PC-3 (cell line): ENCODE data around the gene GNAI2. TPM values are rescaled to one million over a fixed set of nuclear protein-coding genes. Genes with fewer than 3 reads are reported as not detected.
A peak's percentile ranks its signal among the peaks of the same experiment; 100 is the strongest.

ENCODE experiments used
- ATAC-seq: fragments of 200-7000 bp; cut with Tn5 transposase; 2 replicates; pipeline ENCODE4 v1.9.1; 2020; ENCODE audit warnings: mild to moderate bottlenecking, moderate library complexity
- BruUV-seq: library from RNA; stranded (reverse); fragments of 400-500 nt; replicated peaks from 2 replicates; lab custom pipeline; 2021; lab: Mats Ljungman, UMichigan
- CTCF ChIA-PET: fragments of 300-600 bp; sonication (Branson Sonifier 250); formaldehyde crosslinking; loops from one replicate; lab custom pipeline; 2022; ENCODE audit warnings: antibody characterized with exemption; lab: Charles Lee
- POLR2A ChIA-PET: fragments of 300-600 bp; sonication (Branson Sonifier 250); formaldehyde crosslinking; loops from one replicate; lab custom pipeline; 2022; ENCODE audit warnings: antibody characterized with exemption; ENCODE audit not compliant: unreplicated experiment; lab: Charles Lee
- DNase-seq: peaks from one replicate; pipeline ENCODE4 v3.0.0-alpha.2; 2015
- H2AFZ ChIP-seq: fragments of 300-600 bp; sonication (generic); 2 replicates; pipeline ENCODE4 v1.6.0; 2016; ENCODE audit warnings: antibody characterized with exemption, low read length
- H3F3A ChIP-seq: fragments of 300-600 bp; sonication (generic); one replicate; pipeline ENCODE4 v1.6.0; 2017; ENCODE audit warnings: antibody characterized with exemption, low read length, control low read depth, mild to moderate bottlenecking; ENCODE audit not compliant: unreplicated experiment
- H3K27ac ChIP-seq: fragments of 300-600 bp; sonication (generic); 2 replicates; pipeline ENCODE4 v1.5.1; 2016; ENCODE audit warnings: mild to moderate bottlenecking, low read length
- H3K27me3 ChIP-seq: fragments of 300-600 bp; sonication (generic); 2 replicates; pipeline ENCODE4 v1.6.1; 2016; ENCODE audit warnings: low read length, mixed read lengths
- H3K36me3 ChIP-seq: fragments of 300-600 bp; sonication (generic); 2 replicates; pipeline ENCODE4 v1.6.1; 2016; ENCODE audit warnings: low read depth, mixed run types, low read length, mixed read lengths
- H3K4me1 ChIP-seq: fragments of 300-600 bp; sonication (generic); 2 replicates; pipeline ENCODE4 v1.5.1; 2016; ENCODE audit warnings: low read length; ENCODE audit not compliant: insufficient read depth
- H3K4me2 ChIP-seq: fragments of 300-600 bp; sonication (generic); 2 replicates; pipeline ENCODE4 v1.6.0; 2016; ENCODE audit warnings: low read length
- H3K4me3 ChIP-seq: fragments of 300-600 bp; sonication (generic); 2 replicates; pipeline ENCODE4 v1.5.1; 2016; ENCODE audit warnings: mild to moderate bottlenecking, low read length, mixed read lengths
- H3K79me2 ChIP-seq: fragments of 300-600 bp; sonication (generic); 2 replicates; pipeline ENCODE4 v1.6.1; 2017; ENCODE audit warnings: low read length, mixed read lengths
- H3K9ac ChIP-seq: fragments of 300-600 bp; sonication (generic); 2 replicates; pipeline ENCODE4 v1.6.0; 2016; ENCODE audit warnings: mild to moderate bottlenecking, low read length
- H3K9me2 ChIP-seq: fragments of 300-600 bp; sonication (generic); replicated peaks from 2 replicates; pipeline ENCODE4 v1.6.1; 2016; ENCODE audit warnings: mixed run types, low read length, mixed read lengths
- H3K9me3 ChIP-seq: fragments of 300-600 bp; sonication (generic); 2 replicates; pipeline ENCODE4 v1.6.1; 2016; ENCODE audit warnings: low read length, mixed read lengths
- H4K20me1 ChIP-seq: fragments of 300-600 bp; sonication (generic); 2 replicates; pipeline ENCODE4 v1.6.1; 2016; ENCODE audit warnings: low read length, mixed read lengths
- CTCF ChIP-seq: fragments of 300-600 bp; sonication (generic); conservative IDR thresholded peaks from 2 replicates; pipeline ENCODE4 v1.5.1; 2017; ENCODE audit warnings: antibody characterized with exemption, low read depth, mild to moderate bottlenecking, low read length
- EZH2 ChIP-seq: fragments of 300-600 bp; sonication (generic); IDR thresholded peaks from one replicate; pipeline ENCODE4 v1.6.1; 2017; ENCODE audit warnings: antibody characterized with exemption, mild to moderate bottlenecking, low read length; ENCODE audit not compliant: unreplicated experiment
- EZH2phosphoT487 ChIP-seq: fragments of 300-600 bp; sonication (generic); IDR thresholded peaks from 2 replicates; pipeline ENCODE4 v1.6.1; 2018; ENCODE audit warnings: mild to moderate bottlenecking, antibody characterized with exemption, low read length, borderline replicate concordance
- intact Hi-C: fragments of 100-400 bp; cut with micrococcal nuclease; formaldehyde crosslinking; loops from 2 replicates; pipeline ENCODE4 v1.9.0; 2023
- total RNA-seq: library from RNA; depleted of rRNA; stranded (reverse); fragments of >200 nt; gene quantifications from 2 replicates; pipeline ENCODE4 v1.2.3, GENCODE V29; 2014

GNAI2 gene
- total RNA-seq, 1 experiment from 2014 or later, result 221 TPM

- Histone ChIP-seq H3F3A (no peaks in the 10 kb centered on the region), H3K27me3 (no peaks in the 10 kb centered on the region), H3K27ac (no peak overlapping the region), H3K9ac (no peak overlapping the region), H3K9me2 (no peaks in the 10 kb centered on the region), H4K20me1 (no peaks in the 10 kb centered on the region), H2AFZ (no peak overlapping the region), H3K4me3 (no peak overlapping the region), H3K36me3 (no peaks in the 10 kb centered on the region; the same call in 1 of the 2 replicates), H3K4me1 (peaks cover 33% of the 10 kb centered on the region), H3K4me2 (no peak overlapping the region), H3K79me2 (no peaks in the 10 kb centered on the region), H3K9me3 (no peaks in the 10 kb centered on the region)
- intact Hi-C loops, result no loop called here
- POLR2A ChIA-PET, result no interaction called here
- CTCF ChIA-PET, result no interaction called here
- TF ChIP-seq CTCF (no peak), EZH2phosphoT487 (no peak), EZH2 (no peak)
- no TSS peak for BruUV-seq
- no peak for ATAC-seq
- no peak for DNase-seq
These were observed 26.8 kb downstream of the GNAI2 start for GRCh38 chr3:50262778-50263177.

- intact Hi-C loops, result no loop called here
- peak overlapping the region; percentile 52; the same call in 1 of the 2 replicates for H3K27ac ChIP-seq
- POLR2A ChIA-PET, result no interaction called here
These were observed 27.7 kb downstream of the GNAI2 start for GRCh38 chr3:50263478-50264382.

More at GRCh38 chr3:50263478-50264382, 27.7 kb downstream of the GNAI2 start:
- ATAC-seq, result no peak
- H3F3A ChIP-seq, result no peaks in the 10 kb centered on the region
- H3K36me3 ChIP-seq, result no peaks in the 10 kb centered on the region
- H3K9me2 ChIP-seq, result no peaks in the 10 kb centered on the region
- H3K4me1 ChIP-seq, result peaks cover 38% of the 10 kb centered on the region
- H3K9ac ChIP-seq, result 0 out of 2 replicates have a peak overlapping the region, but pooled peaks have one; percentile 4
- no TSS peak for BruUV-seq
- no peaks in the 10 kb centered on the region for H3K27me3 ChIP-seq
- no peaks in the 10 kb centered on the region for H4K20me1 ChIP-seq
- no peak for DNase-seq
- H3K79me2 ChIP-seq, result no peaks in the 10 kb centered on the region
- no peaks in the 10 kb centered on the region for H3K9me3 ChIP-seq
- no peak overlapping the region for H2AFZ ChIP-seq
- CTCF ChIA-PET, result interaction anchor here (0.6 to 1.1 kb wide), 4 partner anchors 17 to 69 kb away, joined by 3 to 8 read pairs (median 6); no protein-coding TSS in a partner anchor
- H3K4me2 ChIP-seq, result peak overlapping the region; percentile 15
- H3K4me3 ChIP-seq, result no peak overlapping the region
- no peak for TF ChIP-seq CTCF
